Small intestine (tissue), 7 donors: ENCODE measurements around the gene IL22RA2. TPM values are rescaled to one million over a fixed set of nuclear protein-coding genes. Genes with fewer than 3 reads are reported as not detected.
"Not testable (repeated sequence)": the region's sequence is repeated elsewhere in the genome, so short reads cannot be mapped to it uniquely, and the experiment has no call there.

Source experiments
- DNase-seq, 2 donors: peaks; one replicate each; pipeline versions ENCODE4 v3.0.0 to v3.0.0-alpha.2; 2013
- FAIRE-seq: peaks from 2 replicates; lab custom pipeline; 2012; peaks lifted over from hg19 to GRCh38; lab: Jason Lieb, UNC
- H3K27ac ChIP-seq, 3 donors: one replicate each; pipeline ENCODE4 v1.5.1; 2013; ENCODE audit warnings: low read length in 2 of 3, mild to moderate bottlenecking in 2 of 3, control low read depth in 1 of 3, inconsistent platforms in 1 of 3, low read depth in 1 of 3, moderate library complexity in 1 of 3
- H3K27me3 ChIP-seq, 3 donors: one replicate each; pipeline ENCODE4 v1.6.1; 2013; ENCODE audit warnings: low read length in 3 of 3, inconsistent platforms in 1 of 3; ENCODE audit not compliant: control insufficient read depth in 3 of 3, insufficient read depth in 3 of 3
- H3K36me3 ChIP-seq, 3 donors: one replicate each; pipeline ENCODE4 v1.6.1; 2013; ENCODE audit warnings: low read length in 3 of 3, inconsistent platforms in 1 of 3, low read depth in 1 of 3, mild to moderate bottlenecking in 1 of 3, moderate library complexity in 1 of 3; ENCODE audit not compliant: control insufficient read depth in 3 of 3, insufficient read depth in 2 of 3
- H3K4me1 ChIP-seq, 3 donors: one replicate each; pipeline ENCODE4 v1.6.1; 2013; ENCODE audit warnings: low read length in 2 of 3, inconsistent platforms in 1 of 3, low read depth in 1 of 3, mild to moderate bottlenecking in 1 of 3, moderate library complexity in 1 of 3; ENCODE audit not compliant: control insufficient read depth in 3 of 3, insufficient read depth in 2 of 3
- H3K4me3 ChIP-seq, 3 donors: one replicate each; pipeline ENCODE4 v1.5.1; 2013; ENCODE audit warnings: low read length in 3 of 3, control low read depth in 1 of 3, inconsistent platforms in 1 of 3, low read depth in 1 of 3, mild to moderate bottlenecking in 1 of 3, moderate library complexity in 1 of 3
- H3K9me3 ChIP-seq, 2 donors: one replicate each; pipeline ENCODE4 v1.6.1; 2013; ENCODE audit warnings: low read depth in 1 of 2, low read length in 1 of 2; ENCODE audit not compliant: control insufficient read depth in 2 of 2, insufficient read depth in 1 of 2
- WGBS, 3 donors: extraction: QIAGEN DNeasy Blood & Tissue Kit; methylation state at CpG; one replicate each; pipeline ENCODE4 v1.1.7; 2013; 5-methylcytosine and 5-hydroxymethylcytosine counted together
- polyA plus RNA-seq, 4 donors: library from polyadenylated mRNA; stranded (reverse) in 3 of 4; unstranded in 1 of 4; fragments of 200-250 nt in 3 of 4; fragments of 120-200 nt in 1 of 4; gene quantifications; one replicate each; pipeline versions ENCODE4 v1.2.1 to v1.2.3, GENCODE V29; 2013
- donor health status: healthy with polysubstance abuse.
- donor health status: control.
- donor health status: control.
- donor health status: Bipolar disorder and iron deficiency.
- donor health status: healthy.

Gene IL22RA2
- polyA plus RNA-seq, 4 donors, result 0.01 to 0.41 TPM; not detected in 2

DNA sequence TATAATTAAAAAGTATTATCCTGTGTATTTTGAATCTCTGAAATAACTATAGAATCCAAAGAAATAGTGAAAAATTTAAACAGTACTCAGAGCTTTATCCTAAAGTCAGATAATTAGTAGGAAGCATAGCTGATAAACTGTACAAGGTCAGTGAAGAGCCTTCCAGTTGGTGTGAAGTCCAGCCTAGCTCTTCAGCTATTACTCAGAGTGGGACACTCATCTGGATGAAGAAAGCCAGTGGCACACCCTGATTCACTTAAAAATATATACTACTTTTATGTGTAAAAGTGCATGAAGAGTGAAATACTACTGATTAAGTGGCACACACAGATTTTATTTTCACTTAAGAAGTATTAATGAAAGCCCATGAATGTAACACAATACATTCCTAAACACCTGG is 42.7 kb upstream of the IL22RA2 start:
- H3K4me1 ChIP-seq, result peaks cover 4 to 29% (median 20%) of the 10 kb centered on the region in 3 donors
- FAIRE-seq, result no peak

DNA sequence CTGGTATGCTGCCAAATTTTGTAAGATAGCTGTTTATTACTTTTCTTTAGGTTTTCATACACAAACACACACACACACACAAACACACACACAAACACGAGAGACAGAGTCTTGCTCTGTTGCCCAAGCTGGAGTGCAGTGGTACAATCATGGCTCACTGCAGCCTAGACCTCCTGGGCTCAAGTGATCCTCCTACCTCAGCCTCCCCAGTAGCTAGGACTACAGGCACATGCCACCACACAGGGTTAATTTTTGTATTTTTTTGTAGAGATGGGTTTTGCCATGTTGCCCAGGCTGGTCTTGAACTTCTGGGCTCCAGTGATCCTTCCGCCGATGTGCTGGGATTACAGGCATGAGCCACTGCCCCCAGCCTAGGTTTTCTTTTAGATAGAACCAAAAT is 42.2 kb upstream of the IL22RA2 start:
- H3K4me3 ChIP-seq, result peak overlapping the region in 2 of 3 donors; percentile 4 to 25
- H3K4me1 ChIP-seq, result peaks cover 4 to 26% (median 23%) of the 10 kb centered on the region in 3 donors
- not testable (repeated sequence) for H3K27me3 ChIP-seq, DNase-seq, FAIRE-seq, H3K36me3 ChIP-seq, H3K9me3 ChIP-seq
- 76 to 83% (median 78%) methylated on average over 3 of the region's 3 CpGs for WGBS, 3 donors
- H3K27ac ChIP-seq, result peak overlapping the region in 2 of 3 donors; percentile 40 to 95

More for the DNA sequence above, 42.7 kb upstream of the IL22RA2 start:
- Histone ChIP-seq H3K36me3 (peaks cover 0 to 8% (median 0%) of the 10 kb centered on the region in 3 donors), H3K27ac (peak overlapping the region; percentile 63 to 95 (median 91)), H3K27me3 (no peaks in the 10 kb centered on the region), H3K4me3 (peak overlapping the region in 2 of 3 donors; percentile 79 to 88), H3K9me3 (peaks cover 0 to 4% of the 10 kb centered on the region in 2 donors)
- DNase-seq, result peak in 1 of 2 donors; percentile 52

DNA sequence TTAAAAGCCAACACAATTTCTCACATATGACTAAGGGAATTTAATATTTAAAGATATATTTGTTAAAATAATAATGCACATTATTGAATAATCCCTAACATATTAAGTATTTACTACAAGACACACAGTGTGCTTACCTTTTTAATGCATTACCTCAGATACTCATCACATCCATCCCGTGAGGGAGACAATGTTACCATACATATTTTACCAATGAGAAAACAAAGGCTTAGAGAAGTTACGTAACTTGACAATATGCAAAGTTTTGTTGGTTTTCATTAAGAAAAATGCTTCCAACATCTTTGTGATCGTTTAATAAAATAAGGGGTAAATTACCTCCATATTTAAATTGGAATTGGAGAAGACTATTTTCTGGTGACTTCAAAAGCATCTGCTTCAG is 41.5 kb upstream of the IL22RA2 start:
- DNase-seq (no peak), FAIRE-seq (no peak)
- peaks cover 4 to 23% (median 19%) of the 10 kb centered on the region in 3 donors for H3K4me1 ChIP-seq
- peaks cover 0 to 9% of the 10 kb centered on the region in 2 donors for H3K9me3 ChIP-seq
- no peak overlapping the region for H3K4me3 ChIP-seq
- WGBS, 3 donors, result 86 to 93% (median 89%) methylated on average over 3 of the region's 3 CpGs
- no peak overlapping the region for H3K27ac ChIP-seq
- H3K27me3 ChIP-seq, result no peaks in the 10 kb centered on the region
- H3K36me3 ChIP-seq, result peaks cover 0 to 11% (median 0%) of the 10 kb centered on the region in 3 donors

DNA sequence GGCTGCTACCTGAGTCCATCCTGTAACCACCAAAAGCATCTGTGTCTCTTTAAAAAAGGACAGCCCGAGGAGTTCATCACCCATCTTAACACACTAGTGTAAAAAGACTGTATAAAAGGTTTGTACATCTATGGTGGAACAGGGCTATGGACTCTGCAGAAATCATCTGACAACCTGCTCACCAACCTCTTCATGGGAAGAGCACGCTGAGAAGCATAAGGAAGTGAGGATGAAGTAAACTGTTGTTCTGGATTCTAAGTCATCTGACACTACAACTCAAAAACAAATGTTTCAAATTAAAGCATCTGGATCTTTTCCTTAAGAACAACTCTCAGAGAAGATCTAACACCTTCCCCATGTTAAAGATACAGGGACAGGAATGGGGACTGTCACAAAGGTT is 40.4 kb upstream of the IL22RA2 start:
- no peak for DNase-seq
- H3K9me3 ChIP-seq, result peaks cover 0 to 19% of the 10 kb centered on the region in 2 donors
- 53 to 69% (median 62%) methylated on average over 2 of the region's 2 CpGs for WGBS, 3 donors
- peak overlapping the region in 1 of 3 donors; percentile 76 for H3K27ac ChIP-seq
- H3K36me3 ChIP-seq, result peaks cover 0 to 13% (median 0%) of the 10 kb centered on the region in 3 donors
- peaks cover 4 to 23% (median 14%) of the 10 kb centered on the region in 3 donors for H3K4me1 ChIP-seq
- H3K27me3 ChIP-seq, result no peaks in the 10 kb centered on the region
- H3K4me3 ChIP-seq, result no peak overlapping the region
- no peak for FAIRE-seq

DNA sequence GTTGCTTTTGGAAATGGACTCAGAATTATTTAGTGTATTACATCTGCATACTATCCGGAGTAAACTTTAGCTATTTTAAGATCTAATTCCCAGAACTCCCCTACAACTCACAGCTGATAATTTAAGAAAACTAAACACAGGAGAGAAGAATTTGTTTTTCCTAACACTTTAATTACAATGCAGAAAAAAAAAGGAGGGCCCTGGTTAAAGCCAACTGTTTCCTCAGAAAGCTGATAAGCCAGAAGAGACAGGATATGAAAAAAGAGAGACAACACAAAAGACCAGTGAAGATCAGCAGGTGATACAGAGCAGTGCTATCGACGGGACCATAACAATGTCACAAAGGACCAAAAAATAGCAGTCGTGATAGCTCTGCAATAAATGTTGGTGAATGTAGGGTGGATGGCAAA is 39.9 kb upstream of the IL22RA2 start:
- WGBS, 3 donors, result 49 to 73% (median 68%) methylated on average over 4 of the region's 4 CpGs
- no peak for FAIRE-seq
- peak overlapping the region in 1 of 3 donors; percentile 76 for H3K27ac ChIP-seq

DNA sequence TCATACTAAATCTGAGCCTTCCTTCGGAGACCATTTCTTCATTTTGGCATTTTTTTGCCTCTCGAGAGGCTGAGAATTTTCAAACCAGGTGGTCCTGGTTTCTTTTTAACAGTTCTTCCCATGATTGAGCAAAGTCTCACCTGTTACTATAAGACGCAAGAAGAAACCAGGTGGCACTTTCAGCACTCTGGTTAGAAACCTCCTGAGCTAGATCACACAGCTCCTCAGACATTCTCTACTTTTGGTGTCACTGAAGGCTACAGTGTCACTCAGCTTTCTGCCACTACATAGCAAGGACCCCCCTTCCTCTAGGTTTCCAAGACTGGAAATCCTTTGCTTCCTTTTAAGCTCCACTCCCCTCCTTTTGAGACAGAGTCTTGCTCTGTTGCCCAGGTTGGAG is 38.5 kb upstream of the IL22RA2 start:
- Histone ChIP-seq H3K4me3 (no peak overlapping the region), H3K27ac (no peak overlapping the region), H3K4me1 (peaks cover 4 to 23% (median 12%) of the 10 kb centered on the region in 3 donors), H3K36me3 (peaks cover 0 to 20% (median 0%) of the 10 kb centered on the region in 3 donors), H3K27me3 (no peaks in the 10 kb centered on the region), H3K9me3 (peaks cover 0 to 30% of the 10 kb centered on the region in 2 donors)
- DNase-seq (no peak), FAIRE-seq (no peak)
- 90 to 100% (median 93%) methylated on average over 3 of the region's 3 CpGs for WGBS, 3 donors

More for the DNA sequence above, 39.9 kb upstream of the IL22RA2 start:
- no peak for DNase-seq
- Histone ChIP-seq H3K4me1 (peaks cover 4 to 23% (median 14%) of the 10 kb centered on the region in 3 donors), H3K9me3 (peaks cover 0 to 24% of the 10 kb centered on the region in 2 donors), H3K27me3 (no peaks in the 10 kb centered on the region), H3K36me3 (peaks cover 0 to 18% (median 0%) of the 10 kb centered on the region in 3 donors), H3K4me3 (no peak overlapping the region)

DNA sequence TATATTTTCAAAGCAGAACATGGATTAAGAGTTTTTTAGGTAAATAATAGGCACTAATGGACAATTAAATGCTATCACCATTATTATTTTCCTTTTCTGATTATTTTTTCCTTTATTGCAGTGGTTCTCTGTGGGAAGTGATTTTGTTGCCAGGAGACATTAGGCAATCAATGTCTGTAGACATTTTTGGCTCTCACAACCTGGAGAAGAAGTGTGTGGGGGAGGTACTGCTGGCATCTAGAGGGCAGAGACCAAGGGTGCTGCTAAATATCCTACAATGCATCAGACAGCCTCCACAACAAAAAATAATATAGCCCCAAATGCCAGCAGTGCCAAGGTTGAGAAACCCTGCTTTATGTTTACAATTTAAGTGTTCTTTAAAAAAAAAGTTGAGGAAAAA is 37.5 kb upstream of the IL22RA2 start:
- H3K4me3 ChIP-seq, result no peak overlapping the region
- no peak for DNase-seq
- no peaks in the 10 kb centered on the region for H3K27me3 ChIP-seq
- no peak for FAIRE-seq
- peaks cover 0 to 20% (median 1%) of the 10 kb centered on the region in 3 donors for H3K36me3 ChIP-seq
- H3K27ac ChIP-seq, result no peak overlapping the region
- H3K4me1 ChIP-seq, result peaks cover 4 to 20% (median 6%) of the 10 kb centered on the region in 3 donors
- H3K9me3 ChIP-seq, result peaks cover 0 to 30% of the 10 kb centered on the region in 2 donors

DNA sequence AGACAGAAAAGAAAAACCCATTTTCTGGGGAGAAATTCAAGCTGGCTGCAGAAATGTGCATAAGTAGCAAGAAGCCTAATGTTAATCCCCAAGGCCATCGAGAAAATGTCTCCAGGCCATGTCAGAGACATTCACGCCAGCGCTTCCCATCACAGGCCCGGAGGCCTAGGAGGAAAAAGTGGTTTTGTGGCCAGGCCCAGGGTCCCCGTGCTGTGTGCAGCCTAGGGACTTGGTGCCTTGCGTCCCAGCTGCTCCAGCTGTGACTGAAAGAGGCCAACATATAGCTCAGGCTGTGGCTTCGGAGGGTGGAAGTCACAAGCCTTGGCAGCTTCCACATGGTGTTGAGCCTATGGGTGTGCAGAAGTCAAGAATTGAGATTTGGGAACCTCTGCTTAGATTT is 34.8 kb upstream of the IL22RA2 start:
- Histone ChIP-seq H3K9me3 (peaks cover 0 to 30% of the 10 kb centered on the region in 2 donors), H3K36me3 (peaks cover 8 to 18% (median 13%) of the 10 kb centered on the region in 3 donors), H3K27ac (no peak overlapping the region), H3K4me3 (no peak overlapping the region), H3K4me1 (peaks cover under 1 to 4% (median 2%) of the 10 kb centered on the region in 3 donors), H3K27me3 (no peaks in the 10 kb centered on the region)
- 96 to 97% (median 96%) methylated on average over 7 of the region's 7 CpGs for WGBS, 3 donors
- DNase-seq, result no peak
- FAIRE-seq, result no peak

DNA sequence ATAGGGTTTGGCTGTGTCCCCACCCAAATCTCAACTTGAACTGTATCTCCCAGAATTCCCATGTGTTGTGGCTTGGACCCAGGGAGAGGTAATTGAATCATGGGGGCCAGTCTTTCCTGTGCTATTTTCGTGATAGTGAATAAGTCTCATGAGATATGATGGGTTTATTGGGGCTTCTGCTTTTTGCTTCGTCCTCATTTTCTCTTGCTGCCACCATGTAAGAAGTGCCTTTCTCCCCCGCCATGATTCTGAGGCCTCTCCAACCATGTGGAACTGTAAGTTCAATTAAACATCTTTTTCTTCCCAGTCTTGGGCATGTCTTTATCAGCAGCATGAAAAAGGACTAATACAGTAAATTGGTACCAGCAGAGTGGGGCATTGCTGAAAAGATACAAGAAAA is 34.0 kb upstream of the IL22RA2 start:
- not testable (repeated sequence) for DNase-seq, H3K27me3 ChIP-seq, H3K4me3 ChIP-seq, H3K27ac ChIP-seq, FAIRE-seq, H3K4me1 ChIP-seq
- Histone ChIP-seq H3K36me3 (peaks cover 8 to 18% (median 13%) of the 10 kb centered on the region in 3 donors), H3K9me3 (peaks cover 0 to 30% of the 10 kb centered on the region in 2 donors)
- 94 to 100% (median 97%) methylated on average over 3 of the region's 3 CpGs for WGBS, 3 donors
